Keratinocyte (primary cell): Measurements from ENCODE around the gene GPX6. TPM values are rescaled to one million over a fixed set of nuclear protein-coding genes. Genes with fewer than 3 reads are reported as not detected.

Experiments used
- DNase-seq: peaks from one replicate; pipeline ENCODE4 v3.0.0-alpha.2; 2011; ENCODE audit warnings: low read depth, missing footprints, low spot score
- FAIRE-seq: peaks from 2 replicates; lab custom pipeline; 2011; peaks lifted over from hg19 to GRCh38; lab: Jason Lieb, UNC
- H2AFZ ChIP-seq: 2 replicates; pipeline ENCODE4 v1.6.0; 2012; ENCODE audit warnings: low read length, control low read depth, inconsistent platforms; ENCODE audit not compliant: control insufficient read depth
- H3K27ac ChIP-seq: 2 replicates; pipeline ENCODE4 v1.5.1; 2011; ENCODE audit warnings: low read length; ENCODE audit not compliant: control insufficient read depth, insufficient read depth
- H3K27me3 ChIP-seq: 3 replicates; pipeline ENCODE4 v1.6.0; 2011; ENCODE audit warnings: low read length; ENCODE audit not compliant: control insufficient read depth, insufficient read depth; ENCODE audit errors: extremely low read depth
- H3K36me3 ChIP-seq, 2 experiments: 2 replicates in 1 of 2; 3 replicates in 1 of 2; pipeline ENCODE4 v1.5.1; 2011; ENCODE audit warnings: low read length in 2 of 2, mild to moderate bottlenecking in 1 of 2; ENCODE audit not compliant: control insufficient read depth in 2 of 2, insufficient read depth in 2 of 2; ENCODE audit errors: extremely low read depth in 1 of 2
- H3K4me1 ChIP-seq: 3 replicates; pipeline ENCODE4 v1.5.1; 2011; ENCODE audit warnings: low read length; ENCODE audit not compliant: control insufficient read depth, insufficient read depth; ENCODE audit errors: extremely low read depth
- H3K4me2 ChIP-seq: 3 replicates; pipeline ENCODE4 v1.6.0; 2011; ENCODE audit warnings: low read depth, low read length; ENCODE audit not compliant: control insufficient read depth, insufficient read depth; ENCODE audit errors: extremely low read depth
- H3K4me3 ChIP-seq, 3 experiments: fragments of 200-600 bp in 1 of 3; sonication (generic) in 1 of 3; 2 replicates in 2 of 3; 3 replicates in 1 of 3; pipeline ENCODE4 v1.5.1; 2011 to 2016; ENCODE audit warnings: low read length in 3 of 3, mild to moderate bottlenecking in 3 of 3, control low read depth in 2 of 3, inconsistent platforms in 1 of 3, low read depth in 1 of 3, mixed read lengths in 1 of 3, mixed run types in 1 of 3, moderate library complexity in 1 of 3; ENCODE audit not compliant: control insufficient read depth in 2 of 3, insufficient read depth in 2 of 3; ENCODE audit errors: extremely low read depth in 1 of 3
- H3K79me2 ChIP-seq: 2 replicates; pipeline ENCODE4 v1.6.0; 2012; ENCODE audit warnings: low read length; ENCODE audit not compliant: control insufficient read depth, insufficient read depth
- H3K9ac ChIP-seq: 3 replicates; pipeline ENCODE4 v1.6.0; 2011; ENCODE audit warnings: low read length; ENCODE audit not compliant: control insufficient read depth, insufficient read depth; ENCODE audit errors: extremely low read depth
- H3K9me1 ChIP-seq: 3 replicates; pipeline ENCODE4 v1.6.0; 2011; ENCODE audit warnings: low read length; ENCODE audit not compliant: control insufficient read depth, insufficient read depth; ENCODE audit errors: extremely low read depth
- H3K9me3 ChIP-seq: 2 replicates; pipeline ENCODE4 v1.5.1; 2012; ENCODE audit warnings: low read depth, low read length; ENCODE audit not compliant: control insufficient read depth
- H4K20me1 ChIP-seq: 3 replicates; pipeline ENCODE4 v1.6.0; 2011; ENCODE audit warnings: low read length; ENCODE audit not compliant: control insufficient read depth, insufficient read depth; ENCODE audit errors: extremely low read depth
- CTCF ChIP-seq, 3 experiments: IDR thresholded peaks in 1 of 3; conservative IDR thresholded peaks in 1 of 3; optimal IDR thresholded peaks in 1 of 3; 2 replicates in 2 of 3; 3 replicates in 1 of 3; pipeline versions ENCODE3 to v1.5.1; 2011; ENCODE audit warnings: low read length in 3 of 3, mild to moderate bottlenecking in 3 of 3, moderate library complexity in 2 of 3, control low read depth in 1 of 3, inconsistent platforms in 1 of 3; ENCODE audit not compliant: insufficient read depth in 2 of 3; ENCODE audit errors: extremely low read depth in 1 of 3
- EZH2 ChIP-seq: IDR thresholded peaks from one replicate; pipeline ENCODE4 v1.6.1; 2012; ENCODE audit warnings: inconsistent platforms, mild to moderate bottlenecking, low read length, moderate library complexity
- dilution Hi-C: fragments of 300-500 bp; cut with MboI; formaldehyde crosslinking; loops from one replicate; pipeline ENCODE4 v1.7.0; 2020; ENCODE audit warnings: low sequenced_read_pairs; ENCODE audit not compliant: extremely low pct_ligation_motif_present
- polyA plus RNA-seq, 5 experiments: library from polyadenylated mRNA; depleted of rRNA in 3 of 5; stranded (reverse) in 3 of 5; stranded (forward) in 1 of 5; unstranded in 1 of 5; fragments of >200 nt; gene quantifications; 1 replicate in 1 of 5; 2 replicates in 3 of 5; 3 replicates in 1 of 5; pipeline versions ENCODE4 v1.2.1 to v1.2.3, GENCODE V29; 2011 to 2012; ENCODE audit warnings: missing spikeins in 2 of 5, low read depth in 1 of 5, low replicate concordance in 1 of 5

The GPX6 gene
- polyA plus RNA-seq, 1 donor (not counting 4 experiments of a cell fraction or from before 2014, with no cell fraction given), result not detected

- Histone ChIP-seq H3K27ac (peak overlapping the region; percentile 16), H3K79me2 (no peaks in the 10 kb centered on the region), H3K36me3 (no peaks in the 10 kb centered on the region), H3K4me1 (peaks cover 17% of the 10 kb centered on the region), H3K4me2 (peak overlapping the region; percentile 90), H3K4me3 (peak overlapping the region; percentile 24 to 72 (median 71)), H3K9ac (no peak overlapping the region), H3K27me3 (peaks cover 4% of the 10 kb centered on the region), H2AFZ (peak overlapping the region; percentile 11), H4K20me1 (no peaks in the 10 kb centered on the region), H3K9me1 (no peaks in the 10 kb centered on the region), H3K9me3 (no peaks in the 10 kb centered on the region)
- peak; percentile 41 for FAIRE-seq
- TF ChIP-seq EZH2 (no peak), CTCF (optimal IDR thresholded peaks at IDR 0.05 in 1 of 3, IDR thresholded peaks at IDR 0.05 in 1 of 3, conservative IDR thresholded peaks at IDR 0.05 in 1 of 3; ENCODE audit: extremely low read depth in 1 of 3, insufficient read depth in 2 of 3, low read length in 3 of 3) (peak; percentile 52 to 63 (median 63))
- dilution Hi-C loops, result no loop called here
- peak; percentile 62 for DNase-seq
These were observed 27.1 kb upstream of the GPX6 start for GRCh38 chr6:28542440-28543296.

GRCh38 chr6:28541996-28542395, 26.4 kb upstream of the GPX6 start:
- peak overlapping the region; percentile 90 for H3K4me2 ChIP-seq
- dilution Hi-C loops, result no loop called here
- H3K79me2 ChIP-seq, result no peaks in the 10 kb centered on the region
- H3K27me3 ChIP-seq, result peaks cover 4% of the 10 kb centered on the region
- FAIRE-seq, result no peak
- no peaks in the 10 kb centered on the region for H4K20me1 ChIP-seq
- H3K4me1 ChIP-seq, result peaks cover 20% of the 10 kb centered on the region
- H3K9me1 ChIP-seq, result no peaks in the 10 kb centered on the region
- H3K27ac ChIP-seq, result no peak overlapping the region
- H3K4me3 ChIP-seq, result peak overlapping the region; percentile 24 to 72 (median 71)
- DNase-seq, result no peak
- TF ChIP-seq CTCF (optimal IDR thresholded peaks at IDR 0.05 in 1 of 3, IDR thresholded peaks at IDR 0.05 in 1 of 3, conservative IDR thresholded peaks at IDR 0.05 in 1 of 3; ENCODE audit: extremely low read depth in 1 of 3, insufficient read depth in 2 of 3, low read length in 3 of 3) (no peak), EZH2 (no peak)
- H3K9ac ChIP-seq, result no peak overlapping the region
- H2AFZ ChIP-seq, result no peak overlapping the region
- no peaks in the 10 kb centered on the region for H3K36me3 ChIP-seq
- no peaks in the 10 kb centered on the region for H3K9me3 ChIP-seq
